Brain microvascular endothelial cell (primary cell): ENCODE data around the gene THRB.
"Not testable (repeated sequence)": the region's sequence is repeated elsewhere in the genome, so short reads cannot be mapped to it uniquely, and the experiment has no call there.

Source experiments
- DNase-seq: peaks from one replicate; pipeline ENCODE4 v3.0.0-alpha.2; 2020
- H3K27ac ChIP-seq: fragments of 250-450 bp; sonication (Bioruptor Pico); 2 replicates; pipeline ENCODE4 v1.5.1; 2020; ENCODE audit warnings: mild to moderate bottlenecking, moderate library complexity
- H3K27me3 ChIP-seq: fragments of 250-450 bp; sonication (Bioruptor Pico); replicated peaks from 2 replicates; pipeline ENCODE4 v1.5.1; 2020; ENCODE audit warnings: mild to moderate bottlenecking
- H3K36me3 ChIP-seq: fragments of 250-450 bp; sonication (Bioruptor Pico); replicated peaks from 2 replicates; pipeline ENCODE4 v1.5.1; 2020; ENCODE audit warnings: mild to moderate bottlenecking
- H3K4me3 ChIP-seq: 2 replicates; pipeline ENCODE4 v1.5.1; 2011; ENCODE audit warnings: low read depth, mild to moderate bottlenecking, control low read depth, low read length, moderate library complexity
- CTCF ChIP-seq: IDR thresholded peaks from 2 replicates; pipeline ENCODE4 v1.5.1; 2011; ENCODE audit warnings: low read depth, mild to moderate bottlenecking, moderate library complexity, low read length, control low read depth, inconsistent platforms; ENCODE audit errors: missing control alignments
- in situ Hi-C: cut with HindIII; loops from 2 replicates; pipeline ENCODE4 v1.10.0; 2017; ENCODE audit warnings: low sequenced_read_pairs, low pct_ligation_motif_present

THRB gene

GRCh38 chr3:24428481-24428880 lies 66.2 kb downstream of the THRB start:
- no peak for DNase-seq
- no peak overlapping the region for H3K4me3 ChIP-seq
- in situ Hi-C loops, result no loop called here
- no peak overlapping the region for H3K27ac ChIP-seq
- H3K36me3 ChIP-seq, result no peaks in the 10 kb centered on the region
- no peak for TF ChIP-seq CTCF
- H3K27me3 ChIP-seq, result no peaks in the 10 kb centered on the region

GRCh38 chr3:24426896-24427295 lies 67.8 kb downstream of the THRB start:
- DNase-seq, result no peak
- H3K4me3 ChIP-seq, result no peak overlapping the region
- no peak overlapping the region for H3K27ac ChIP-seq
- in situ Hi-C loops, result no loop called here
- TF ChIP-seq CTCF, result no peak
- H3K36me3 ChIP-seq, result no peaks in the 10 kb centered on the region
- no peaks in the 10 kb centered on the region for H3K27me3 ChIP-seq

GRCh38 chr3:24420829-24421228 lies 73.8 kb downstream of the THRB start:
- H3K36me3 ChIP-seq, in situ Hi-C loops, H3K4me3 ChIP-seq, H3K27me3 ChIP-seq, H3K27ac ChIP-seq, DNase-seq: not testable (repeated sequence)

GRCh38 chr3:24420224-24420623 lies 74.4 kb downstream of the THRB start:
- no peak for TF ChIP-seq CTCF
- Histone ChIP-seq H3K36me3 (no peaks in the 10 kb centered on the region), H3K4me3 (no peak overlapping the region), H3K27me3 (no peaks in the 10 kb centered on the region), H3K27ac (no peak overlapping the region)
- in situ Hi-C loops, result no loop called here
- DNase-seq, result no peak

GRCh38 chr3:24419067-24419791 lies 75.4 kb downstream of the THRB start:
- no peak for DNase-seq
- in situ Hi-C loops, result no loop called here
- no peak overlapping the region for H3K27ac ChIP-seq
- H3K4me3 ChIP-seq, result no peak overlapping the region
- H3K27me3 ChIP-seq, result no peaks in the 10 kb centered on the region
- TF ChIP-seq CTCF, result no peak
- no peaks in the 10 kb centered on the region for H3K36me3 ChIP-seq

GRCh38 chr3:24417730-24418129 lies 76.9 kb downstream of the THRB start:
- Histone ChIP-seq H3K4me3 (no peak overlapping the region), H3K36me3 (no peaks in the 10 kb centered on the region), H3K27ac (no peak overlapping the region), H3K27me3 (no peaks in the 10 kb centered on the region)
- DNase-seq, result no peak
- TF ChIP-seq CTCF, result no peak
- in situ Hi-C loops, result no loop called here
